ENCODE measurements around the gene KLF5.

- TF ChIP-seq CTCF (IDR thresholded peaks at IDR 0.05) (no peak), POLR2A (IDR thresholded peaks at IDR 0.05) (no peak)
Measured at GRCh38 chr13:73065036-73065435, 6.2 kb downstream of the KLF5 start.

Measured in adrenal gland (tissue), 5 donors.